OCI-LY3 (cell line): ENCODE data around the gene MLXIP.

Experiments used
- CTCF ChIP-seq: fragments of 200-600, 300-600 bp; sonication (generic); IDR thresholded peaks from 2 replicates; pipeline ENCODE4 v1.5.1; 2014; ENCODE audit warnings: antibody characterized with exemption, low read length, low read depth
- EZH2phosphoT487 ChIP-seq: fragments of 200-600 bp; shearing (Covaris generic); IDR thresholded peaks from 2 replicates; pipeline ENCODE4 v1.6.1; 2018; ENCODE audit warnings: antibody characterized with exemption, mixed run types, low read depth

DNA sequence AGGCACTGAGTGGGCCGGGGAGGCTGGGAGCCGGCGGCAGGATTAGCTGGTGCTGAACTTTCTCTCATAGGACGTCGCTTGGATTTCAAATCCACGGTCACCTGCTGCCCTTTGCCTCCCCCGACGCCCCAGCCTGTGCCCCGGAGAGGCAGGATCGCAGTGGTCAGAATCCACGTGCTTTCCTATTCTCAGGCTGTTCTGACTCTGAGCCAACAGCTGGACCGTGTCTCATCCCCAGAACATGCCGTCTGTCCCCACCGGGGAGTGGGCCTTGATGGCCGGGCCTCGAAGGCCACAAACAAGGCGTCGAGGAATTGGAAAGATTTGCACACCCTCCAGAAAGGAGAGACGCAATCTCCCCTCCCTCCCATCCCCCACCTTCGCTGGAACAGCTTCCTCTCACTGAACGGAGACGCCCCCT lies 18.5 kb upstream of the MLXIP start:
- TF ChIP-seq CTCF (no peak), EZH2phosphoT487 (no peak)
